Liver (tissue), 9 donors: Measurements from ENCODE around the gene MPV17. TPM values are rescaled to one million over a fixed set of nuclear protein-coding genes. Genes with fewer than 3 reads are reported as not detected.

Source experiments
- DNase-seq: peaks from one replicate; pipeline ENCODE4 v3.0.0-alpha.2; 2017; ENCODE audit warnings: low spot score
- H3K27ac ChIP-seq, 2 donors: one replicate each; pipeline ENCODE4 v1.7.0; 2013; ENCODE audit warnings: inconsistent platforms in 2 of 2, low read length in 2 of 2, control low read depth in 1 of 2, low read depth in 1 of 2, mild to moderate bottlenecking in 1 of 2
- H3K27me3 ChIP-seq, 4 donors: one replicate each; pipeline versions ENCODE4 v1.6.1 to v1.7.0; 2013; ENCODE audit warnings: low read length in 3 of 4, inconsistent platforms in 1 of 4, mild to moderate bottlenecking in 1 of 4, moderate library complexity in 1 of 4; ENCODE audit not compliant: control insufficient read depth in 4 of 4, insufficient read depth in 4 of 4
- H3K36me3 ChIP-seq, 4 donors: one replicate each; pipeline versions ENCODE4 v1.6.1 to v1.7.0; 2013; ENCODE audit warnings: low read length in 3 of 4, mild to moderate bottlenecking in 3 of 4, low read depth in 1 of 4, moderate library complexity in 1 of 4; ENCODE audit not compliant: control insufficient read depth in 4 of 4, insufficient read depth in 3 of 4
- H3K4me1 ChIP-seq, 4 donors: one replicate each; pipeline versions ENCODE4 v1.6.1 to v1.7.0; 2013; ENCODE audit warnings: low read length in 3 of 4, mild to moderate bottlenecking in 3 of 4, moderate library complexity in 1 of 4; ENCODE audit not compliant: control insufficient read depth in 4 of 4, insufficient read depth in 4 of 4
- H3K4me3 ChIP-seq, 3 donors: one replicate each; pipeline versions ENCODE4 v1.6.1 to v1.7.0; 2013; ENCODE audit warnings: low read length in 3 of 3, control low read depth in 1 of 3, low read depth in 1 of 3, mild to moderate bottlenecking in 1 of 3
- H3K9ac ChIP-seq, 2 donors: one replicate each; pipeline ENCODE4 v1.7.0; 2013; ENCODE audit warnings: low read length in 2 of 2, mild to moderate bottlenecking in 2 of 2, moderate library complexity in 2 of 2, control low read depth in 1 of 2, low read depth in 1 of 2
- H3K9me3 ChIP-seq, 4 donors: one replicate each; pipeline versions ENCODE4 v1.6.1 to v1.7.0; 2013; ENCODE audit warnings: low read length in 3 of 4; ENCODE audit not compliant: control insufficient read depth in 4 of 4
- CTCF ChIP-seq: fragments of 150-350 bp; IDR thresholded peaks from 2 replicates; pipeline ENCODE4 v1.5.1; 2017; ENCODE audit warnings: improper control_type of control experiment, low read depth, low read length; ENCODE audit not compliant: missing input control
- EGR1 ChIP-seq, 2 donors: IDR thresholded peaks; 2 replicates each; pipeline ENCODE4 v1.6.1; 2016 to 2018; ENCODE audit warnings: antibody characterized with exemption in 2 of 2, low read depth in 2 of 2
- FOXA1 ChIP-seq: IDR thresholded peaks from 2 replicates; pipeline ENCODE4 v1.6.1; 2016; ENCODE audit warnings: antibody characterized with exemption
- FOXA2 ChIP-seq: IDR thresholded peaks from 2 replicates; pipeline ENCODE4 v1.6.1; 2016; ENCODE audit warnings: antibody characterized with exemption
- GABPA ChIP-seq, 2 donors: IDR thresholded peaks in 1 of 2; conservative IDR thresholded peaks in 1 of 2; 2 replicates each; pipeline ENCODE4 v1.6.1; 2016; ENCODE audit warnings: antibody characterized with exemption in 2 of 2, mild to moderate bottlenecking in 1 of 2, moderate library complexity in 1 of 2
- HNF4A ChIP-seq, 2 donors: conservative IDR thresholded peaks; 2 replicates each; pipeline ENCODE4 v1.6.1; 2016; ENCODE audit warnings: antibody characterized with exemption in 2 of 2, mild to moderate bottlenecking in 2 of 2
- HNF4G ChIP-seq: IDR thresholded peaks from 2 replicates; pipeline ENCODE4 v1.6.1; 2016; ENCODE audit warnings: antibody characterized with exemption
- JUND ChIP-seq, 2 donors: IDR thresholded peaks; 2 replicates each; pipeline ENCODE4 v1.6.1; 2016; ENCODE audit warnings: antibody characterized with exemption in 2 of 2
- MAX ChIP-seq: IDR thresholded peaks from 2 replicates; pipeline ENCODE4 v1.6.1; 2016; ENCODE audit warnings: antibody characterized with exemption
- NR2F2 ChIP-seq: IDR thresholded peaks from 2 replicates; pipeline ENCODE4 v1.6.1; 2016; ENCODE audit warnings: antibody characterized with exemption
- RAD21 ChIP-seq, 2 donors: IDR thresholded peaks; 2 replicates each; pipeline ENCODE4 v1.6.1; 2016; ENCODE audit warnings: antibody characterized with exemption in 2 of 2, mild to moderate bottlenecking in 2 of 2
- REST ChIP-seq: IDR thresholded peaks from 2 replicates; pipeline ENCODE4 v1.6.1; 2016; ENCODE audit warnings: antibody characterized with exemption, mild to moderate bottlenecking
- RXRA ChIP-seq, 2 donors: IDR thresholded peaks; 2 replicates each; pipeline ENCODE4 v1.6.1; 2017 to 2018; ENCODE audit warnings: antibody characterized with exemption in 2 of 2, mild to moderate bottlenecking in 1 of 2
- SP1 ChIP-seq: IDR thresholded peaks from 2 replicates; pipeline ENCODE4 v1.6.1; 2018; ENCODE audit warnings: antibody characterized with exemption, mild to moderate bottlenecking
- TAF1 ChIP-seq: conservative IDR thresholded peaks from 2 replicates; pipeline ENCODE4 v1.6.1; 2016; ENCODE audit warnings: antibody characterized with exemption, mild to moderate bottlenecking
- ZBTB33 ChIP-seq: IDR thresholded peaks from 2 replicates; pipeline ENCODE4 v1.6.1; 2016; ENCODE audit warnings: antibody characterized with exemption
- WGBS: extraction: QIAGEN DNeasy Blood & Tissue Kit; methylation state at CpG from one replicate; pipeline ENCODE4 v1.1.7; 2013; 5-methylcytosine and 5-hydroxymethylcytosine counted together
- polyA plus RNA-seq, 2 donors: library from polyadenylated mRNA; stranded (reverse) in 1 of 2; unstranded in 1 of 2; fragments of 200-250 nt in 1 of 2; fragments of >200 nt in 1 of 2; fragmentation: Nextera tagmentation in 1 of 2; extraction: Ambion mirVana in 1 of 2; gene quantifications; one replicate each; pipeline versions ENCODE4 v1.2.1 to v1.2.3, GENCODE V29; 2013 to 2015
- total RNA-seq, 2 donors: library from RNA; depleted of rRNA; stranded (reverse); fragments of >200 nt; gene quantifications; one replicate each; pipeline ENCODE4 v1.2.3, GENCODE V29; 2014
- donor health status: healthy.
- donor health status: healthy.
- donor health status: healthy.
- donor health status: healthy.
- donor health status: healthy.

The MPV17 gene
- total and polyA plus RNA-seq, 4 donors: 13.9 to 29.6 (median 21.8) TPM

GRCh38 chr2:27290549-27290948 lies 32.3 kb downstream of the MPV17 start:
- Histone ChIP-seq H3K4me1 (peaks cover 2 to 11% (median 7%) of the 10 kb centered on the region in 4 donors), H3K9ac (no peak overlapping the region), H3K4me3 (no peak overlapping the region), H3K9me3 (no peaks in the 10 kb centered on the region), H3K36me3 (no peaks in the 10 kb centered on the region), H3K27ac (no peak overlapping the region), H3K27me3 (no peaks in the 10 kb centered on the region)
- no peak for TF ChIP-seq NR2F2
- no peak for TF ChIP-seq HNF4G
- 84% methylated on average over 5 of the region's 5 CpGs for WGBS
- DNase-seq: no peak

- DNase-seq: no peak
- WGBS: 71% methylated on average over 3 of the region's 3 CpGs
- H3K36me3 ChIP-seq: no peaks in the 10 kb centered on the region
- H3K9me3 ChIP-seq: no peaks in the 10 kb centered on the region
- H3K4me3 ChIP-seq: no peak overlapping the region
- no peak overlapping the region for H3K9ac ChIP-seq
- no peak for TF ChIP-seq REST
- no peak for TF ChIP-seq TAF1
- TF ChIP-seq NR2F2: no peak
- TF ChIP-seq ZBTB33: no peak
- no peak for TF ChIP-seq GABPA (IDR thresholded peaks at IDR 0.05 in 1 of 2, conservative IDR thresholded peaks at IDR 0.05 in 1 of 2)
- no peak for TF ChIP-seq EGR1 (IDR thresholded peaks at IDR 0.05; ENCODE audit: low read depth in 2 of 2)
- TF ChIP-seq RAD21 (IDR thresholded peaks at IDR 0.05): no peak
- no peak for TF ChIP-seq SP1
- no peak for TF ChIP-seq HNF4A (conservative IDR thresholded peaks at IDR 0.05)
- no peak for TF ChIP-seq MAX
- no peak for TF ChIP-seq FOXA2
- TF ChIP-seq RXRA (IDR thresholded peaks at IDR 0.05): no peak
- peaks cover 2 to 10% (median 7%) of the 10 kb centered on the region in 4 donors for H3K4me1 ChIP-seq
- no peaks in the 10 kb centered on the region for H3K27me3 ChIP-seq
- no peak overlapping the region for H3K27ac ChIP-seq
Observed at GRCh38 chr2:27288610-27289009, 34.3 kb downstream of the MPV17 start.

GRCh38 chr2:27285481-27285880 lies 37.4 kb downstream of the MPV17 start:
- H3K27me3 ChIP-seq: peaks cover 0 to 4% (median 0%) of the 10 kb centered on the region in 4 donors
- WGBS: 82% methylated on average over 6 of the region's 6 CpGs

More at GRCh38 chr2:27285481-27285880, 37.4 kb downstream of the MPV17 start:
- Histone ChIP-seq H3K36me3 (no peaks in the 10 kb centered on the region), H3K9me3 (no peaks in the 10 kb centered on the region), H3K4me1 (no peaks in the 10 kb centered on the region), H3K9ac (no peak overlapping the region), H3K4me3 (no peak overlapping the region), H3K27ac (no peak overlapping the region)
- DNase-seq: no peak
- TF ChIP-seq RXRA (IDR thresholded peaks at IDR 0.05) (no peak), CTCF (no peak), RAD21 (IDR thresholded peaks at IDR 0.05) (no peak), SP1 (no peak), FOXA2 (no peak), HNF4A (conservative IDR thresholded peaks at IDR 0.05) (no peak), FOXA1 (no peak), EGR1 (IDR thresholded peaks at IDR 0.05; ENCODE audit: low read depth in 2 of 2) (no peak), HNF4G (no peak), MAX (no peak), GABPA (IDR thresholded peaks at IDR 0.05 in 1 of 2, conservative IDR thresholded peaks at IDR 0.05 in 1 of 2) (no peak), REST (no peak), JUND (IDR thresholded peaks at IDR 0.05) (no peak)
